GM19328 (cell line): Measurements from ENCODE around the gene PTGER1.

ENCODE experiments used
- ATAC-seq: cut with Tn5 transposase; IDR thresholded peaks from one replicate; pipeline ENCODE4 v1.9.1; 2021; ENCODE audit warnings: mild to moderate bottlenecking, moderate library complexity; ENCODE audit not compliant: unreplicated experiment

Gene PTGER1

GRCh38 chr19:14446336-14447036 is 28.7 kb downstream of the PTGER1 start:
- ATAC-seq: no peak

DNA sequence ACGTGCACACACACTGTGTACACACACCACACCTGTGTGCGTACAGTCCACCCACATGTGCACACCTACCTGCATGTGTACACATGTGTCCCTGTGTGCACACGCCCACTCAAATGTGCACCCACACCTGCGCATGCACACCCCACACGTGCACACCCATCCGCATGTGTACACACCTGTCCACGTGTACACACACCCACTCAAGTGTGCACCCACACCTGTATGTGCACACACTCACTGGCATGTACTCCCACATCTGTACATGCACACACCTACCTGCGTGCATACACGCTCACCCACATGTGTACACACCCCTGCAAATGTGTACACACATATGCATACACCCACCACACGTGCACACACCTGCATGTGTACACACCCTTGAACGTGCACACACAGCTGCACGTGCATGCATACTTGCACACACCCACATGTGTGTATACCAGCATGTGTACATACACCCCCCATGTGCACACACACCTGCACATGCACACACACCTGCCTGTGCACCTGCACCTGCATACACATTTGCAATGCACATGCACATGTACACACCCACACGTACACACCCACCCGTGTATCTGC is 31.4 kb downstream of the PTGER1 start:
- ATAC-seq: no peak

DNA sequence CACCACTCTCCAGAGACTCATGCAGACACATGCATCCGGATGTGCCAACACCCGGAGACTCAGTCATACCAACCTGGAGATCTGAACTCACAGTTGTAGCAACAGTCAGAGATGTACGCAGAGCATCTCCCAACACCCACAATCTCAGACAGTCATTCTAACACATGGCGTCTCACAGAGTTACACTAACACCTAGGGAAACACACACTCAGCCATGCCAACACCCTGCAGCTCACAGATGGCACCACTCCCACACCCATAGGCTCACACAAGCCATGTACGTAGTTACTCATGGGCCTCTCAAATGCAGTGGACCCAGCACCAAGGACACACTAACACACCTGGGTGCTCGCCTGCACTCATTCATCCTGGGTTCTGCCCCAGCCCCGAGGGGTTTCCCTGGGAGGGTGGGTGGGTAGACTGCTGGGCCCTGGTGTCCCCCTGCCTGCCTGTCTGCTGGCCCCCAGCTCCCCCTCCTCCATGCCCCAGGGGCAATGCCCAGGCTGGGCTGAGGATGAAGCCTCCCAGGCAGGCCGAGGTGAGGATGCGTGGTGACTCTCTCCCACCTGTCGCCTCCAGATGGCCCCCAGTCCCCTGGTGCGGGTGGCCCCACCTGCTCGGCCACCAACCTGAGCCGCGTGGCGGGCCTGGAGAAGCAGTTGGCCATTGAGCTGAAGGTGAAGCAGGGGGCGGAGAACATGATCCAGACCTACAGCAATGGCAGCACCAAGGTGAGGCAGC is 32.1 kb downstream of the PTGER1 start:
- ATAC-seq: no peak

GRCh38 chr19:14441041-14441938 is 33.9 kb downstream of the PTGER1 start:
- no peak for ATAC-seq

DNA sequence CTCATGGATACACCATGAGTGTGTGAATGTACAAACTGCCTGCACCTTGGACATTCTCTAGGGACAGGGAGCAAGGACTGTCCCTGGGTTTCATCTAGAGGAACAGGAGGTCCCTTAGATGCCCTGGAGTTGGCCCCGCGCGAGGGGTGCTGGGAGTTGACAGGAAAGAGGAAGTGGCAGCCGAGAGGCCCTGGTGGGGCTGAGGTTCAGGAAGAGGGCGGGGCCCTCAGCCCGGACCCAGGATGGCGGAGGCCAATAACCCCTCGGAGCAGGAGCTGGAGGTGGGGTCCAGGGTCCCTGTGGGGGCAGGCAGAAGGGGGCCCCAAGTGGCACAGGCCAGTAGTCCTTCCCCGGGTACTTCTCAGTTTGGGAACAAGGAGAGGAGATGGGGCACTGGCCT is 35.1 kb downstream of the PTGER1 start:
- ATAC-seq: peak; percentile 53

DNA sequence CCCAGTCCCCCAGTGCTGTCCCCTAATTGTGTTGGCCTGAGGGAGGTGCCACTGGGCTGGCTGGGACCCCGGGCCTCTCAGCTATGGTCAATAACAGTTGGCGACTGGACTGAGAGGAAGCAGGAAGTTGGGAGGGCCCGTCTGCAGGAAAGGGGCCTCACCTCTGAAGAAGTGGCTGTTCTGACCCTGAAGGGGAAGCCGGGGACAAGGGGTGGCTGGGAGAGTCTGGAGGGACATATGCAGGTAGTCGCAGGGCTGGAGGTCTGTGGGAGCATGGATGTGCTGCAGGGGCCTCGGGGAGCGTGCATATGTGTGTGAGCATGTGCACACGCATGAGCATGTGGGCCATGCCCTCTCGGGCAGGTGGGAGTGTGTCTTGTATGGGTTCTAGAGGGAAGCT is 36.1 kb downstream of the PTGER1 start:
- no peak for ATAC-seq

- ATAC-seq: no peak
Measured at GRCh38 chr19:14437578-14438140, 37.5 kb downstream of the PTGER1 start.

DNA sequence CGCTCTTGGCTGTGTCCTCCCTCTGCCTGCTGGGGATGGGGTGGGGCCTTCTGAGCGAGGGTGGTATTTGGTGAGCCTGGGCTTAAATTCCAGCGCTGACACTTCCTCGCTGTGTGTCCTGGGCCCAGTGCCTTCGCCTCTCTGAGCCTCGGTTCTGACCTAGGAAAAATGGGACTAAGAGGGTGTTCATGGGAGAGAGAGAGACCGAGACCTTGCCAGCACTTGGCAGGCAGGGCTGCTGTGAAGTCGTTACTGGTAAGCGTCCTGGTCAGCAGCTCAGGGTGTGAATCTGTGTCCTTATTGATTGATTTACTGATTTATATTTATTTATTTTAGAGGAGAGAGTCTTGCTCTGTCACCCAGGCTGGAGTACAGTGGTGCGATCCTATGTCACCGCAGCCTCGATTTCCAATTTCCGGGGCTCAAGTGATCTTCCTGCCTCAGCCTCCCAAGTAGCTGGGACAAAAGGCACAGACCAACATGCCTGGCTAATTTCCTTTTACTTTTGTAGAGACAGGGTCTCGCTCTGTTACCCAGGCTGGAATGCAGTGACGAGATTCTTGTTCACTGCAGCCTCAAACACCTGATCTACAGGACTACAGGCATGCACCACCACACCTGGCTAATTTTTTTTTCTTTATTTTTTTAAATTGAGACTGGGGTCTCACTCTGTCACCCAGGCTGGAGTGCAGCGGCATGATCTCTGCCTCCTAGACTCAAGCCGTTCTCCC is 39.7 kb downstream of the PTGER1 start:
- ATAC-seq: no peak

DNA sequence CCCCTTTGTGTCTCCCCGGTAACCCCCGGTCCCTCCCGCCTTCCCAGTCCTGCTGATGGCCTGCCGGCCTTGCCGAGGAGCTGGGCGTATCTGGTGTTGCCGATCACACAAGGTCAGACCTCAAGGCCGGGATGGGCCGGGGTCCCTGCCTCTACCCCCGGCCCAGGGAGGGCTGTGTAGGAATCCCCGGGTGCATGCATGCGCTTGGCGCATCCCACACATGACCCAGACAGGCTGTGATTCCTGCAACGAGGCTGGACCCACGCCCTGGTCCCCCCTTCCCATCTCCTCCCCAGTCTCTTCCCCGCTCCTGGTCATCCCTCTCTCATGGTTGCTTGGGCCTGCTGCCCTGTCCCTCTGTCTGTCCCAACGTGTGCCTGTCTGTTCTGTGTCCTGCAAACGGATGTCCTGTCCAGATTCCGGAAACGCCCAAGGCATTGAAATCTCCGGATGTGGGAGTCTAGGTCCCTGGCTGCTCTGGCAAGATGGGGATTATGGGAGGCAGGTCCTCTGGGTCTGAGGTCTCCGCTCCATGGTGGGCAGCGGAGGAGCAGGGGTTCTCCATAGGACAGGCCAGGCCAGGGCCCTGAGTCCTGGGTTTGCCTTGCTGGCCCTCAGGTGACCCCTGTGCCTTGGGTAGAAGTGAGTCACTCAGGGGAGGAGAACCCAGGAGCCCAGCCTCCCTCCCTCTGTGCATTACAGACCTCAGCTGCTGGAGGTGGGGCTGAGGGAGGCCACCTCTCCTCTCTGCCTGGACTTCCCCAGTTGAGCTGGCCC is 40.4 kb downstream of the PTGER1 start:
- no peak for ATAC-seq

DNA sequence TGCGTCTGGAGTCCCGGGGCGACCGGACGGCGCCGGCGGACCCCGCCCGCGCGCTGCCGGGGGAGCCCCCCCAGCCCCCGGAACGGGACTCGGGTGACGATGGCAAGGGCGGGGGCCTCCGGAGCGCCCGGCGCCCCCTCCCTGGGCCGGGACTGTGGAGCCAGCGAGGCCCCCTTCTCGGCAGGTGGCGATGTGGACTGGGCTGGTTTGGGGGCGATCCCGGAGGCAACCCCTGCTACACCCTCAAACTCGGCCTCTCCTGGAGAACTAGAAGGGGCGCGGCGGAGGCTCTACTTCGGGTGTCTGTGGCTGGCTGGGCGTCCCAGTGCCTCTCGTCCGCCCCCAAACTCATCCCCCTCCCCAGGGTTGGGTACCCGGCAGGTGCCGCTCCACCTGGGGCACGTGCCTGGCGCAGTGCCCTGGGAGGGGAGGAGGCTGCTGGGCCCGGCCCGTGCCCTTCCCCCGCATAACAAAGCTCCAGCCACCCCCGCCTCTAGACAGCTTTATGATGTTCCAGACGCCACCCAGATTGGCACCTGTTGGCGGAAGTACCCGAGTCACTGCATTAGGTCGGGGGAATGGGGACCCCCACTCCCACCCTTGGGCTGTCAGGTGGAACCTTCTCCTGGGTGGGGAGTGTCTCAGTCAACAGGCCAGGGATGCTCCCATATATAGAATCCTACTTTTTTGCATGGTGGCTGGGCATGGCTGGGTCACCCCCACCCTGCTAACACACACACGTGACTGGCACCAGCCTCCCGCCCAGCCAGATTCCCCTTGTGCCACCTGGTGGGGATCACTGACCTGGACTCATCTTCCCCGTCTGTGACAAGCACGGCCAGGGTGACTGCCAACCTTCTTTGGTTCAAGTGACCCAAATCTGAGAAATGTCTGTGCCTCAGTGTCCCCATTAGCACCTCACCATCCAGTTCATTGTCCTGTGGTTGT is 41.3 kb downstream of the PTGER1 start:
- no peak for ATAC-seq

- no peak for ATAC-seq
Measured at GRCh38 chr19:14432791-14433553, 42.2 kb downstream of the PTGER1 start, which contains the start of gene PKN1. Gene PKN1, plus strand, starts transcription at chr19:14433306. Its CDS starts 216 bp downstream, at chr19:14433522.

DNA sequence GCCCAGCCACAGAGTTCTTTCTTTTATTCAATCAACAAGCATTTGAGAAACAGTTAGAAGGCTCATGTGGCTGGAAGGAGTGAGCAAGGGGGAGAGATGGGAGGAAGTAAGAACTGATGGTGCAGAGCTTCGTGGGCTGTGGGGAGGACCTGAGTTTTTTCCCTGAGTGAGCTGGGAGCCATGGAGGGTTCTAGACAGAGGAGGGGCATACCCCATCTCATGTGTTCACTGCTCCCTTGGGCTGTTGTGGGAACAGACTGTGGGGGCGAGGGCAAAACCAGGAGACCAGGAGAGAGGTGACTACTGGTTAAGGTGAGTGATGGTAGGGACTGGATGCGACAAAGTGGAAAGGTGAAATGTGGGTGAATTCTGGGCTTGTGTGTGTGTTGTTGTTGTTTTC is 44.4 kb downstream of the PTGER1 start:
- ATAC-seq: no peak

- ATAC-seq: no peak
Measured at GRCh38 chr19:14428882-14429416, 46.2 kb downstream of the PTGER1 start.

- no peak for ATAC-seq
Measured at GRCh38 chr19:14427461-14427860, 47.7 kb downstream of the PTGER1 start.

DNA sequence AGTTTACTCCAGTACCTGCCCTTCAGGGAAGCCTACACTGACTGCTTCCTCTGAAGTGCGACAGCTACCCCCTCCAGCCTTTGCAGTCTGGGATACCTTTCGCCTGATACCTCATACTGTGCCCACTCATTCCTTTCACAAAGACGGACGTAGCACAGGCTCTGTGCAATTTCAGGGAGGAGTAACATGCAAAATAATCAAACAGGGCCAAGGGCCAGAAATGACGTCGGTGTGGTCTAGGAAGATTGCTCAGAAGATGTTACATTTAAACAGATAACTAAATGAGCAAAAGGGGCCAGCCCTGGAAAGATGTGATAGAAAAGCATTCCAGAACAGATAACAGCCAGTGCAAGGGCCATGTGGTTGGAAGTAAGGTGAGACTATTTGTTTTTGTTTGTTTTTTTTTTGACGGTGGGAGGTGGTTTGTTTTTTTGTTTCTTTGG is 49.4 kb downstream of the PTGER1 start:
- no peak for ATAC-seq
